NCI-H2227 (cell line): Measurements from ENCODE around the gene GLCE.
"Not testable (repeated sequence)": the region's sequence is repeated elsewhere in the genome, so short reads cannot be mapped to it uniquely, and the experiment has no call there.

Source experiments
- DNase-seq: peaks from one replicate; lab custom pipeline; 2025; ENCODE audit not compliant: unreplicated experiment; lab: John Stamatoyannopoulos, UW

Gene GLCE

GRCh38 chr15:69271217-69271616 lies 110.8 kb downstream of the GLCE start:
- no peak for DNase-seq

GRCh38 chr15:69272139-69272538 lies 111.7 kb downstream of the GLCE start:
- DNase-seq = no peak

- DNase-seq = no peak
Observed at GRCh38 chr15:69272891-69273290, 112.5 kb downstream of the GLCE start.

GRCh38 chr15:69275074-69275670 lies 114.7 kb downstream of the GLCE start:
- no peak for DNase-seq

- no peak for DNase-seq
Observed at GRCh38 chr15:69275933-69276560, 115.6 kb downstream of the GLCE start.

- DNase-seq = no peak
Observed at GRCh38 chr15:69277316-69277715, 116.9 kb downstream of the GLCE start.

- DNase-seq = no peak
Observed at GRCh38 chr15:69279636-69280035, 119.2 kb downstream of the GLCE start.

GRCh38 chr15:69280783-69281182 lies 120.3 kb downstream of the GLCE start:
- DNase-seq = no peak

- no peak for DNase-seq
Observed at GRCh38 chr15:69282104-69282743, 121.8 kb downstream of the GLCE start.

- DNase-seq = no peak
Observed at GRCh38 chr15:69285834-69286233, 125.4 kb downstream of the GLCE start.

- DNase-seq = no peak
Observed at GRCh38 chr15:69288011-69288410, 127.6 kb downstream of the GLCE start.

GRCh38 chr15:69288531-69289341 lies 128.3 kb downstream of the GLCE start:
- no peak for DNase-seq

GRCh38 chr15:69289342-69290146 lies 129.1 kb downstream of the GLCE start:
- no peak for DNase-seq

- no peak for DNase-seq
Observed at GRCh38 chr15:69290346-69291164, 130.1 kb downstream of the GLCE start.

- not testable (repeated sequence) for DNase-seq
Observed at GRCh38 chr15:69291651-69292050, 131.2 kb downstream of the GLCE start.

GRCh38 chr15:69292826-69293420 lies 132.5 kb downstream of the GLCE start:
- DNase-seq = no peak

- DNase-seq = no peak
Observed at GRCh38 chr15:69293741-69294615, 133.5 kb downstream of the GLCE start.

GRCh38 chr15:69296606-69297005 lies 136.2 kb downstream of the GLCE start:
- DNase-seq = no peak
